ENCODE results near the gene CA5A. TPM values are rescaled to one million over a fixed set of nuclear protein-coding genes. Genes with fewer than 3 reads are reported as not detected.

Gene CA5A
- total and polyA plus RNA-seq, 2 of the 13 experiments (the other 11 are each of a cell fraction or from before 2014, with no cell fraction given), result 66.8 to 106 TPM

DNA sequence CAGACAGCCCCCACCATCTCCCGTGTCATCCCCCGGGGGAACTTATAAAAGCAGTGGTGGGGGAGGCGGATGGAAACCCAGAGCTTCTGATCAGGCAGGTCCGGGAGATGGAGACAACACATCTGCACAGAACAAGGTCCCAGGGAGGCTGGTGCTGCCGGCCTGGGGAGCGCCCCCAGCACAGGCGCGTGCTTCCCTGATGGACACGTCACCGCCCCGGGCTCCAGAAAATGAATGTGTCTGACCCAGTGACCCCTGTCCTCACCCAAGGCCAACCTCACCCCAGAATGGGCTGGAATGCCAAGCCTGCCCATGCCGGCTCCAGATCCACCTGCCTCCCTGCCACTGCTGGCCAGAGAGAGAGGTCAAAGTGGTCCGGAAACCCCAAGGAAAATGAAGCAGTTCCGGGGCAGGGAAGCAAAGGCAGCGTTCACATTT, 79.5 kb downstream of the CA5A start (continued):
- TF ChIP-seq ZNF143 (CRISPR knock-in tag; IDR thresholded peaks at IDR 0.05), result no peak
- no peak for TF ChIP-seq ZNF431 (CRISPR knock-in tag; IDR thresholded peaks at IDR 0.05; ENCODE audit: borderline replicate concordance, low read depth)
- no peak for TF ChIP-seq SMARCE1 (IDR thresholded peaks at IDR 0.05; ENCODE audit: borderline replicate concordance)
- no peak for TF ChIP-seq CEBPG (CRISPR knock-in tag; IDR thresholded peaks at IDR 0.05)
- TF ChIP-seq, protein P1, sequence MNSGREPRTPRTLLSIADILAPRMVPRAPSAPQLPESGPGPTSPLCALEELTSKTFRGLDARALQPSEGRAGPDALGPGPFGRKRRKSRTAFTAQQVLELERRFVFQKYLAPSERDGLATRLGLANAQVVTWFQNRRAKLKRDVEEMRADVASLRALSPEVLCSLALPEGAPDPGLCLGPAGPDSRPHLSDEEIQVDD (CRISPR knock-in tag; IDR thresholded peaks at IDR 0.05; ENCODE audit: borderline replicate concordance), result no peak
- no peak for TF ChIP-seq RCOR2 (CRISPR knock-in tag; IDR thresholded peaks at IDR 0.05)
- TF ChIP-seq RBFOX2 (IDR thresholded peaks at IDR 0.05; ENCODE audit: low read depth, low read length), result peak; percentile 81
- TF ChIP-seq ZNF33B (CRISPR knock-in tag; IDR thresholded peaks at IDR 0.05), result no peak
- TF ChIP-seq ZMYM2 (CRISPR knock-in tag; IDR thresholded peaks at IDR 0.05), result no peak
- no peak for TF ChIP-seq DNMT1 (CRISPR knock-in tag; IDR thresholded peaks at IDR 0.05)
- no peak for TF ChIP-seq EEA1 (CRISPR knock-in tag; IDR thresholded peaks at IDR 0.05; ENCODE audit: borderline replicate concordance)
- no peak for TF ChIP-seq ZNF274 (CRISPR knock-in tag; IDR thresholded peaks at IDR 0.05)
- TF ChIP-seq, protein P2, sequence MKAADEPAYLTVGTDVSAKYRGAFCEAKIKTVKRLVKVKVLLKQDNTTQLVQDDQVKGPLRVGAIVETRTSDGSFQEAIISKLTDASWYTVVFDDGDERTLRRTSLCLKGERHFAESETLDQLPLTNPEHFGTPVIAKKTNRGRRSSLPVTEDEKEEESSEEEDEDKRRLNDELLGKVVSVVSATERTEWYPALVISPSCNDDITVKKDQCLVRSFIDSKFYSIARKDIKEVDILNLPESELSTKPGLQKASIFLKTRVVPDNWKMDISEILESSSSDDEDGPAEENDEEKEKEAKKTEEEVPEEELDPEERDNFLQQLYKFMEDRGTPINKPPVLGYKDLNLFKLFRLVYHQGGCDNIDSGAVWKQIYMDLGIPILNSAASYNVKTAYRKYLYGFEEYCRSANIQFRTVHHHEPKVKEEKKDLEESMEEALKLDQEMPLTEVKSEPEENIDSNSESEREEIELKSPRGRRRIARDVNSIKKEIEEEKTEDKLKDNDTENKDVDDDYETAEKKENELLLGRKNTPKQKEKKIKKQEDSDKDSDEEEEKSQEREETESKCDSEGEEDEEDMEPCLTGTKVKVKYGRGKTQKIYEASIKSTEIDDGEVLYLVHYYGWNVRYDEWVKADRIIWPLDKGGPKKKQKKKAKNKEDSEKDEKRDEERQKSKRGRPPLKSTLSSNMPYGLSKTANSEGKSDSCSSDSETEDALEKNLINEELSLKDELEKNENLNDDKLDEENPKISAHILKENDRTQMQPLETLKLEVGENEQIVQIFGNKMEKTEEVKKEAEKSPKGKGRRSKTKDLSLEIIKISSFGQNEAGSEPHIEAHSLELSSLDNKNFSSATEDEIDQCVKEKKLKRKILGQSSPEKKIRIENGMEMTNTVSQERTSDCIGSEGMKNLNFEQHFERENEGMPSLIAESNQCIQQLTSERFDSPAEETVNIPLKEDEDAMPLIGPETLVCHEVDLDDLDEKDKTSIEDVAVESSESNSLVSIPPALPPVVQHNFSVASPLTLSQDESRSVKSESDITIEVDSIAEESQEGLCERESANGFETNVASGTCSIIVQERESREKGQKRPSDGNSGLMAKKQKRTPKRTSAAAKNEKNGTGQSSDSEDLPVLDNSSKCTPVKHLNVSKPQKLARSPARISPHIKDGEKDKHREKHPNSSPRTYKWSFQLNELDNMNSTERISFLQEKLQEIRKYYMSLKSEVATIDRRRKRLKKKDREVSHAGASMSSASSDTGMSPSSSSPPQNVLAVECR (CRISPR knock-in tag; IDR thresholded peaks at IDR 0.05; ENCODE audit: borderline replicate concordance), result no peak
- TF ChIP-seq, protein P3, sequence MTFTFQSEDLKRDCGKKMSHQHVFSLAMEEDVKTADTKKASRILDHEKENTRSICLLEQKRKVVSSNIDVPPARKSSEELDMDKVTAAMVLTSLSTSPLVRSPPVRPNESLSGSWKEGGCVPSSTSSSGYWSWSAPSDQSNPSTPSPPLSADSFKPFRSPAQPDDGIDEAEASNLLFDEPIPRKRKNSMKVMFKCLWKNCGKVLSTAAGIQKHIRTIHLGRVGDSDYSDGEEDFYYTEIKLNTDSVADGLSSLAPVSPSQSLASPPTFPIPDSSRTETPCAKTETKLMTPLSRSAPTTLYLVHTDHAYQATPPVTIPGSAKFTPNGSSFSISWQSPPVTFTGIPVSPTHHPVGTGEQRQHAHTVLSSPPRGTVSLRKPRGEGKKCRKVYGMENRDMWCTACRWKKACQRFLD (CRISPR knock-in tag; IDR thresholded peaks at IDR 0.05; ENCODE audit: borderline replicate concordance), result no peak
- peak; percentile 95 for TF ChIP-seq RXRB (CRISPR knock-in tag; IDR thresholded peaks at IDR 0.05; ENCODE audit: borderline replicate concordance)
- no peak for TF ChIP-seq PTBP1 (IDR thresholded peaks at IDR 0.05; ENCODE audit: low read depth, low read length, poor library complexity, severe bottlenecking)
- TF ChIP-seq SMAD1 (CRISPR knock-in tag; IDR thresholded peaks at IDR 0.05; ENCODE audit: borderline replicate concordance, low read depth), result no peak
- no peak for TF ChIP-seq ZNF713 (CRISPR knock-in tag; IDR thresholded peaks at IDR 0.05)
- no peak for TF ChIP-seq MBD4 (IDR thresholded peaks at IDR 0.05; ENCODE audit: borderline replicate concordance, low read length)
- no peak for TF ChIP-seq ZNF432 (CRISPR knock-in tag; IDR thresholded peaks at IDR 0.05; ENCODE audit: borderline replicate concordance)
- TF ChIP-seq RFX5 (IDR thresholded peaks at IDR 0.05; ENCODE audit: low read depth, low read length), result no peak
- no peak for TF ChIP-seq RARG (CRISPR knock-in tag; IDR thresholded peaks at IDR 0.05; ENCODE audit: low read depth)
- TF ChIP-seq EP300 (IDR thresholded peaks at IDR 0.05; ENCODE audit: low read depth in 2 of 2, low read length in 2 of 2), result peak in 1 of 2 experiments; percentile 35; a peak in 1 of 4 replicates
- TF ChIP-seq EP300 (CRISPR knock-in tag; IDR thresholded peaks at IDR 0.05; ENCODE audit: borderline replicate concordance), result no peak; the same call in 1 of the 2 replicates
- TF ChIP-seq MATR3 (CRISPR knock-in tag; IDR thresholded peaks at IDR 0.05), result no peak
- TF ChIP-seq MTA1 (CRISPR knock-in tag; IDR thresholded peaks at IDR 0.05; ENCODE audit: borderline replicate concordance), result no peak; the same call in 1 of the 2 replicates
- TF ChIP-seq ZNF562 (CRISPR knock-in tag; IDR thresholded peaks at IDR 0.05; ENCODE audit: borderline replicate concordance), result no peak
- no peak for TF ChIP-seq ZNF124 (CRISPR knock-in tag; IDR thresholded peaks at IDR 0.05)
